GM12878 (cell line): ENCODE results near the gene RSPRY1. TPM values are rescaled to one million over a fixed set of nuclear protein-coding genes. Genes with fewer than 3 reads are reported as not detected.

Experiments used
- ATAC-seq: fragments of 200-7000 bp; cut with Tn5 transposase; 3 replicates; pipeline ENCODE4 v1.9.1; 2020; ENCODE audit warnings: mild to moderate bottlenecking, moderate library complexity
- BruUV-seq: library from RNA; stranded (reverse); fragments of 400-500 nt; replicated peaks from 2 replicates; lab custom pipeline; 2021; lab: Mats Ljungman, UMichigan
- CTCF ChIA-PET: fragments of 300-600 bp; sonication (Branson Sonifier 250); formaldehyde crosslinking; extraction: SDS; loops from one replicate; lab custom pipeline; 2021; ENCODE audit warnings: inconsistent platforms; lab: Yijun Ruan, JAX
- POLR2A ChIA-PET: fragments of 350-600 bp; formaldehyde crosslinking; extraction: SDS; loops from one replicate; lab custom pipeline; 2021; ENCODE audit warnings: inconsistent platforms; lab: Charles Lee
- RAD21 ChIA-PET: fragments of 300-600 bp; sonication (Branson Sonifier 250); formaldehyde crosslinking; loops from one replicate; lab custom pipeline; 2023; ENCODE audit warnings: antibody characterized with exemption; ENCODE audit not compliant: unreplicated experiment; lab: Charles Lee
- SMC1A ChIA-PET: fragments of 300-600 bp; sonication (Branson Sonifier 250); formaldehyde crosslinking; loops from one replicate; lab custom pipeline; 2023; ENCODE audit not compliant: unreplicated experiment, uncharacterized antibody; lab: Charles Lee
- DNase-seq: peaks from one replicate; pipeline ENCODE4 v3.0.0-alpha.2; 2011; ENCODE audit warnings: low read depth, low spot score
- FAIRE-seq: peaks from 3 replicates; lab custom pipeline; 2011; peaks lifted over from hg19 to GRCh38; lab: Jason Lieb, UNC
- H2AFZ ChIP-seq: 2 replicates; pipeline ENCODE4 v1.6.0; 2011; ENCODE audit warnings: low read depth, low read length, control low read depth; ENCODE audit not compliant: control insufficient read depth
- H3K27ac ChIP-seq: 2 replicates; pipeline ENCODE4 v1.5.1; 2011; ENCODE audit warnings: control low read depth; ENCODE audit not compliant: control insufficient read depth, insufficient read depth
- H3K27me3 ChIP-seq, 2 experiments: replicated peaks in 1 of 2; 2 replicates each; pipeline versions ENCODE4 v1.6.0 to v1.6.1; 2011; ENCODE audit warnings: low read length in 1 of 2; ENCODE audit not compliant: control insufficient read depth in 2 of 2, insufficient read depth in 2 of 2
- H3K36me3 ChIP-seq, 2 experiments: 2 replicates each; pipeline ENCODE4 v1.5.1; 2011; ENCODE audit warnings: low read length in 1 of 2; ENCODE audit not compliant: control insufficient read depth in 2 of 2, insufficient read depth in 2 of 2
- H3K4me1 ChIP-seq: 2 replicates; pipeline ENCODE4 v1.6.1; 2011; ENCODE audit warnings: mild to moderate bottlenecking, low read length, moderate library complexity, mixed read lengths; ENCODE audit not compliant: control insufficient read depth, insufficient read depth
- H3K4me2 ChIP-seq: 2 replicates; pipeline ENCODE4 v1.6.0; 2011; ENCODE audit warnings: control low read depth; ENCODE audit not compliant: control insufficient read depth, insufficient read depth
- H3K4me3 ChIP-seq: fragments of 200-600 bp; sonication (generic); 2 replicates; pipeline ENCODE4 v1.5.1; 2016
- H3K79me2 ChIP-seq: 2 replicates; pipeline ENCODE4 v1.6.0; 2011; ENCODE audit warnings: low read length; ENCODE audit not compliant: control insufficient read depth, insufficient read depth
- H3K9ac ChIP-seq: 2 replicates; pipeline ENCODE4 v1.8.0; 2011; ENCODE audit warnings: low read length, control low read depth, mixed read lengths; ENCODE audit not compliant: control insufficient read depth, insufficient read depth
- H3K9me3 ChIP-seq: replicated peaks from 3 replicates; pipeline ENCODE4 v1.5.1; 2011; ENCODE audit warnings: mild to moderate bottlenecking, low read length; ENCODE audit not compliant: control insufficient read depth, insufficient read depth
- H4K20me1 ChIP-seq: 2 replicates; pipeline ENCODE4 v1.6.0; 2011; ENCODE audit not compliant: control insufficient read depth, insufficient read depth
- BCLAF1 ChIP-seq: fragments of 450-650 bp; IDR thresholded peaks from 2 replicates; pipeline ENCODE4 v1.6.1; 2017; ENCODE audit warnings: antibody characterized with exemption, mild to moderate bottlenecking, moderate library complexity
- CHD2 ChIP-seq: IDR thresholded peaks from 2 replicates; pipeline ENCODE4 v1.6.1; 2011; ENCODE audit warnings: low read depth, low read length, improper control_type of control experiment, borderline replicate concordance
- CREB1 ChIP-seq: IDR thresholded peaks from 2 replicates; pipeline ENCODE4 v1.6.1; 2012; ENCODE audit warnings: low read depth, mild to moderate bottlenecking, inconsistent platforms
- CREM ChIP-seq: IDR thresholded peaks from 2 replicates; pipeline ENCODE4 v1.6.1; 2014; ENCODE audit warnings: antibody characterized with exemption, low read depth
- NFIC ChIP-seq: IDR thresholded peaks from 2 replicates; pipeline ENCODE4 v1.6.1; 2012; ENCODE audit warnings: low read depth, mild to moderate bottlenecking, inconsistent platforms, low read length, moderate library complexity
- NFYA ChIP-seq: IDR thresholded peaks from 2 replicates; pipeline ENCODE4 v1.6.1; 2011; ENCODE audit warnings: low read depth, mild to moderate bottlenecking, low read length, improper control_type of control experiment, borderline replicate concordance
- POU2F2 ChIP-seq: IDR thresholded peaks from 3 replicates; pipeline ENCODE4 v1.6.1; 2011; ENCODE audit warnings: low read depth, mild to moderate bottlenecking, low read length, borderline replicate concordance
- RCOR1 ChIP-seq: conservative IDR thresholded peaks from 2 replicates; pipeline ENCODE4 v1.6.1; 2012; ENCODE audit warnings: low read depth, low read length, improper control_type of control experiment
- STAT1 ChIP-seq: fragments of 450-650 bp; conservative IDR thresholded peaks from 2 replicates; pipeline ENCODE4 v1.6.1; 2014; ENCODE audit warnings: antibody characterized with exemption, mild to moderate bottlenecking
- TBL1XR1 ChIP-seq: IDR thresholded peaks from 2 replicates; pipeline ENCODE4 v1.6.1; 2012; ENCODE audit warnings: low read depth, low read length, improper control_type of control experiment
- WGBS: methylation state at CpG from one replicate; pipeline ENCODE4 v1.1.6; 2016; ENCODE audit warnings: low lambda C conversion rate; ENCODE audit not compliant: insufficient replicate concordance, insufficient coverage; ENCODE audit errors: missing lambda C conversion rate; 5-methylcytosine and 5-hydroxymethylcytosine counted together
- in situ Hi-C: fragments of 300-500 bp; cut with MboI; formaldehyde crosslinking; loops from 9 replicates; pipeline ENCODE4 v1.14.3; 2018; ENCODE audit warnings: mixed read lengths
- intact Hi-C: fragments of 100-400 bp; cut with micrococcal nuclease; formaldehyde crosslinking; loops from one replicate; pipeline ENCODE4 v1.14.2; 2022; ENCODE audit not compliant: unreplicated experiment
- polyA plus RNA-seq, 11 experiments: library from polyadenylated mRNA; depleted of rRNA in 4 of 11; unstranded in 6 of 11; stranded (reverse) in 5 of 11; fragments of >200 nt; fragmentation: Nextera tagmentation in 4 of 11; fragmentation: Illumina TruSeq in 1 of 11; extraction: Ambion mirVana in 4 of 11; extraction: Trizol in 1 of 11; gene quantifications; 1 replicate in 1 of 11; 2 replicates in 10 of 11; pipeline versions ENCODE4 v1.2.1 to v1.2.3, GENCODE V29; 2011 to 2016; ENCODE audit warnings: inconsistent platforms in 2 of 11, missing spikeins in 2 of 11, low read depth in 1 of 11
- total RNA-seq, 4 experiments: library from RNA; depleted of rRNA in 3 of 4; stranded (reverse); fragments of >200 nt in 3 of 4; fragmentation: Illumina TruSeq in 1 of 4; extraction: Trizol in 1 of 4; gene quantifications; 2 replicates each; pipeline versions ENCODE4 v1.2.1 to v1.2.3, GENCODE V29; 2013 to 2021
- TF ChIP-seq, protein P1 (sequence below): fragments of 450-650 bp; IDR thresholded peaks from 2 replicates; pipeline ENCODE4 v1.6.1; 2014; ENCODE audit warnings: mild to moderate bottlenecking
- TF ChIP-seq, protein P2 (sequence below): fragments of 450-650 bp; IDR thresholded peaks from 2 replicates; pipeline ENCODE4 v1.6.1; 2016; ENCODE audit warnings: mild to moderate bottlenecking

The RSPRY1 gene
- total and polyA plus RNA-seq, 10 of the 15 experiments (the other 5 are each of a cell fraction or from before 2014, with no cell fraction given) = 18.5 to 57.0 (median 41.2) TPM

GRCh38 chr16:57137566-57138273, 48.4 kb upstream of the RSPRY1 start:
- H3K27me3 ChIP-seq = no peaks in the 10 kb centered on the region
- in situ Hi-C loops = no loop called here
- no peak overlapping the region for H3K27ac ChIP-seq
- BruUV-seq = no TSS peak
- ChIA-PET SMC1A (no interaction called here), RAD21 (no interaction called here), CTCF (no interaction called here), POLR2A (no interaction called here)
- H4K20me1 ChIP-seq = no peaks in the 10 kb centered on the region
- peaks cover 21% of the 10 kb centered on the region for H3K4me1 ChIP-seq
- H3K79me2 ChIP-seq = no peaks in the 10 kb centered on the region
- WGBS = 55% methylated on average over 10 of the region's 10 CpGs
- no peak overlapping the region for H3K9ac ChIP-seq
- H3K9me3 ChIP-seq = no peaks in the 10 kb centered on the region
- no peaks in the 10 kb centered on the region for H3K36me3 ChIP-seq
- no peak overlapping the region for H2AFZ ChIP-seq
- FAIRE-seq (no peak), ATAC-seq (no peak), DNase-seq (no peak)
- intact Hi-C loops = no loop called here
- no peak overlapping the region for H3K4me2 ChIP-seq
- H3K4me3 ChIP-seq = no peak overlapping the region
- TF ChIP-seq POU2F2 = no peak
- no peak for TF ChIP-seq CHD2
- no peak for TF ChIP-seq CREM
- TF ChIP-seq NFIC = no peak
- no peak for TF ChIP-seq BCLAF1
- no peak for TF ChIP-seq NFYA
- no peak for TF ChIP-seq CREB1
- TF ChIP-seq TBL1XR1 = no peak
- TF ChIP-seq, protein P1, sequence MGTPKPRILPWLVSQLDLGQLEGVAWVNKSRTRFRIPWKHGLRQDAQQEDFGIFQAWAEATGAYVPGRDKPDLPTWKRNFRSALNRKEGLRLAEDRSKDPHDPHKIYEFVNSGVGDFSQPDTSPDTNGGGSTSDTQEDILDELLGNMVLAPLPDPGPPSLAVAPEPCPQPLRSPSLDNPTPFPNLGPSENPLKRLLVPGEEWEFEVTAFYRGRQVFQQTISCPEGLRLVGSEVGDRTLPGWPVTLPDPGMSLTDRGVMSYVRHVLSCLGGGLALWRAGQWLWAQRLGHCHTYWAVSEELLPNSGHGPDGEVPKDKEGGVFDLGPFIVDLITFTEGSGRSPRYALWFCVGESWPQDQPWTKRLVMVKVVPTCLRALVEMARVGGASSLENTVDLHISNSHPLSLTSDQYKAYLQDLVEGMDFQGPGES = no peak
- TF ChIP-seq, protein P2, sequence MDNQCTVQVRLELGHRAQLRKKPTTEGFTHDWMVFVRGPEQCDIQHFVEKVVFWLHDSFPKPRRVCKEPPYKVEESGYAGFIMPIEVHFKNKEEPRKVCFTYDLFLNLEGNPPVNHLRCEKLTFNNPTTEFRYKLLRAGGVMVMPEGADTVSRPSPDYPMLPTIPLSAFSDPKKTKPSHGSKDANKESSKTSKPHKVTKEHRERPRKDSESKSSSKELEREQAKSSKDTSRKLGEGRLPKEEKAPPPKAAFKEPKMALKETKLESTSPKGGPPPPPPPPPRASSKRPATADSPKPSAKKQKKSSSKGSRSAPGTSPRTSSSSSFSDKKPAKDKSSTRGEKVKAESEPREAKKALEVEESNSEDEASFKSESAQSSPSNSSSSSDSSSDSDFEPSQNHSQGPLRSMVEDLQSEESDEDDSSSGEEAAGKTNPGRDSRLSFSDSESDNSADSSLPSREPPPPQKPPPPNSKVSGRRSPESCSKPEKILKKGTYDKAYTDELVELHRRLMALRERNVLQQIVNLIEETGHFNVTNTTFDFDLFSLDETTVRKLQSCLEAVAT = no peak
- TF ChIP-seq STAT1 = no peak
- TF ChIP-seq RCOR1 = no peak
